Tongue (tissue), 2 donors: ENCODE data around the gene CLASP1. TPM values are rescaled to one million over a fixed set of nuclear protein-coding genes. Genes with fewer than 3 reads are reported as not detected.
A peak's percentile ranks its signal among the peaks of the same experiment; 100 is the strongest.
"Not testable (repeated sequence)": the region's sequence is repeated elsewhere in the genome, so short reads cannot be mapped to it uniquely, and the experiment has no call there.

Source experiments
- DNase-seq: peaks from one replicate; pipeline ENCODE4 v3.0.0-alpha.2; 2015
- total RNA-seq: library from RNA; depleted of rRNA; stranded (reverse); fragments of >200 nt; gene quantifications from one replicate; pipeline ENCODE4 v1.2.3, GENCODE V29; 2014

Gene CLASP1
- total RNA-seq, 1 donor from 2014 or later, result 163 TPM

DNA sequence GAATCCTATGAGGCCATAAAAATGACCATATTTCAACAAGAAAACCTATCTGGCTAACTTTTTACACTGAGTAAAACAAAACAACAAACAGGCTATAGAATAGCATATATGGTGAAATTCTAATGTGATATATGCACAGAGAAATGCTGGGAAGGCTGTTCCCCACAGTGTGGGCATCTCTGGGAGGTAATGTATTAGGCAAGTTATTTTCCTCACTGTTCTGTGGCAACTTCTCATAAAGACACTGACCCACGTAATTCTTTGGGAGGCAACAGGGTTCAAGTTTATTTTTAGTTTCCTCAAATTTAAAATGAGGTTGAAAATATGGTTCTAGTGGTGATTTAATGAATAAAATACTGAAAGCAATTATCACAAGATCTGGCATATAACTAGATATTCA, 71.9 kb downstream of the CLASP1 start:
- DNase-seq, result no peak

DNA sequence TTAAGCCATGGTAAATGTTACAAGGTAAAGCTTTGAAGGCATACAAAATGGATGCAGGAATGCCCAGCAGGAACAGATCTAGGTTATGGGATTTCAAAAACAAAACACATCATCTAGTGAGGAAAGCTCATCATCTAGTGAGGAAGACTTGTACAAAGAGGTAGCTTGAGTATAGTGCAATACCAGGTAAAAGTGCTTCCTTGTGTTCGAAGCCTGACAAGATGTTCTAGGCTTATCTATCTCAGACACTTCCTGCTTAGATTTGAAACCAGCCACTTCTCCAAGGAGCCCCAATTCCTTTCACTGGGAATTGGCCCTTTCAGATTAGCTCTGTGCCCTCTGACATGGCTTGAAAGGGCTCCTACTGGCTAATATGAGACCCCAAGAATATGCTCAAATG, 73.0 kb downstream of the CLASP1 start:
- no peak for DNase-seq

DNA sequence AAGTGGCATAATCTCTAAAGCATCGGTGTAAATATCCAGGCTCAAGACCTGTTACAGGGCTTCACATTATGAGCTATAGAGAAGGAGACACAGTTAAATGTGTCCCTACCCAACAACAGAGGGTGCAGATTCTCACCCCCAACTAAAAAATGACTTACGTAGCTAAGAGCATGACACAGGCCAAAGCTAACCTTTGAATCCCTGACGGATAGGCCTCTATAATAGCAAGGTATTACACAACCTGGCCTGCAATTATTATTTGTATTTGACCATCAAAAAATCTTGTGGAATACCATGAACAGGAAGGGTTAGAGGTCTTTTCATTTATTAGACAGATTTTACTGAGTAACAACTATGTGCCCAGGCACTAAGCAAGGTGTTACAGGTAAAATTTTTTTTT, 73.5 kb downstream of the CLASP1 start:
- DNase-seq, result no peak

DNA sequence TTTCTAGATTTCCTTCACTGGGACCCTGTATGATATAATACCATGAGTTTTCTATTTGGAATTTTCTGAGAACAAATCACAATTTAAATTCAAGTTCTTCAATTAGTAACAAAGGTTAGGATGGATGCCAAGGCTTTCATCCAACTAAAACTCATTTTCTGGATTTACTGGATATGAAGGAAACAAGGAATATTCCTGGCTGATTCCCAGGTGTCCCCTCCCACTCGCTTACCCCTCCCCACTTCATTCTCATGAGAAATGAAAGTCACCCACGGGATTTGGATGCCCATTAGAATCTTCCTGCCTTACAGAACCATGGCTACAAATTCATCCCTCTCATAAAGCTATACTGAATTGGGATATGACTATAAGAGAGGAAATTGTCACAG, 78.6 kb downstream of the CLASP1 start:
- DNase-seq, result peak; percentile 33

DNA sequence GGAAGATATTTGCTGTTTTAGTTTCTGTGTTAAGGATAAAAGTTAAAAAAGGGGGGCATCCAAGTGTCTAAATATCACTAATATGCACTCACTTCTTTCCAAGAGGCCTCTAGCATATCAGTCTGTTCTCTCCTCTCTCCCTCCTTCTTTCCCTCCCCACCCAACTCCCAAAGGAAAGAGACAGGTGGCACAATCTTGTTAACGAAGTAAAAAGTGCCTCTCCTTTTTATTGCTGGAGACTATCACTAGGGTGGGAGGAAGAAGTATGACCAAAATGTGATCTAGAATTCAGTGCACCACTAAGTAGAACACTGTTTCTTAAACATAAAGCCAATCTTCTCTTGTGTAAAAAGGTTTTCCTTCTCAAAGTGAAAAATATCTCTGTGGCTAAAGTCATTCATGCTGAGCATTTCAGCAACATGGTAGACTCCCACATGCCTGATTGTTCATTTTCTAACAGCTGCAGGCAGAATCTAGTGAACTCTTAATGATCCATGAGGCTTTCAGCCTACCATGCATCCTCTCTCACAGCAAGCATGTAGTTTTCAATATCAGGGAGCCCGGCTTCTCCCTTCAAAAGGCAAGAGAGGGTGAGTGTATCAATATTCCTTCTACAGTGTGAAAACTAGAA, 79.1 kb downstream of the CLASP1 start:
- DNase-seq, result peak; percentile 74

DNA sequence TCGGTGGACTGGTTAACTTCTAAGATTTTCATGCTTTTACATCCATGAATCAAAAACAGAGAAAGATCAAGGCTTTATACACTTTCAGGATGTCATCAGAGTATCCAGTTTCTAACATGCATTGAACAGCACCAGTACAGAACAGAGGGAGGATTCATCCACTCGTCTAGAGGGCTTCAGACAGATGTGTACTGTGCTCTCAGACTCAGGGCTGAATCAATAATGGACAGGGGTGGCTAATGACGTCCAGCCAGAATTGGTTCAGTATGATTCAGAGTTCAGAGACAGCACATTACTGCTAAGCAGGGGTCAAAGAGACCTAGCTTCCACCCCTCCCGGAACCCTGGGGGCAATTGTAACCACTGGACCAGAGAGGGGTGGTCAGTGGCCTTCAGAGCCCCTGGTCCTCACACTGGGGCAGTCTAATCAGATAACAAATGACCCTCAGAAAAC, 81.3 kb downstream of the CLASP1 start:
- peak; percentile 33 for DNase-seq

DNA sequence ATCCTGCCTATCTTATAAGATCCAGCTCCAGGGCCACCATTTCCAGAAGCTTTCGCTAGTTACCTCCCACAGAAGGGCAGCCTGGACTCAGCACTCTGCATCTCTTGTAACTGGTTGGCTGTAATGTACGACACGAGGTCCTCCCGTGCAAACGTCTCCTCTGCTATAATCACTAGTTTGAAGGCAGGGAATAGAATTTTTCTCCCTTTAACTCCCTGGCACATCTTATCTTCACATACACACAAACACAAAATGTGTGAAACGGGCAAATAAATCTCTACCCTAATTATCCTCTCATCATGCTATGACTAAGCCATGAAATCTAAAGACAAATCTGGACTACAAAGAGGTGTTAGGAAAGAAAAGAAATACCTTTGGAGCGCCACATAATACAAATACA, 81.8 kb downstream of the CLASP1 start:
- DNase-seq, result no peak

DNA sequence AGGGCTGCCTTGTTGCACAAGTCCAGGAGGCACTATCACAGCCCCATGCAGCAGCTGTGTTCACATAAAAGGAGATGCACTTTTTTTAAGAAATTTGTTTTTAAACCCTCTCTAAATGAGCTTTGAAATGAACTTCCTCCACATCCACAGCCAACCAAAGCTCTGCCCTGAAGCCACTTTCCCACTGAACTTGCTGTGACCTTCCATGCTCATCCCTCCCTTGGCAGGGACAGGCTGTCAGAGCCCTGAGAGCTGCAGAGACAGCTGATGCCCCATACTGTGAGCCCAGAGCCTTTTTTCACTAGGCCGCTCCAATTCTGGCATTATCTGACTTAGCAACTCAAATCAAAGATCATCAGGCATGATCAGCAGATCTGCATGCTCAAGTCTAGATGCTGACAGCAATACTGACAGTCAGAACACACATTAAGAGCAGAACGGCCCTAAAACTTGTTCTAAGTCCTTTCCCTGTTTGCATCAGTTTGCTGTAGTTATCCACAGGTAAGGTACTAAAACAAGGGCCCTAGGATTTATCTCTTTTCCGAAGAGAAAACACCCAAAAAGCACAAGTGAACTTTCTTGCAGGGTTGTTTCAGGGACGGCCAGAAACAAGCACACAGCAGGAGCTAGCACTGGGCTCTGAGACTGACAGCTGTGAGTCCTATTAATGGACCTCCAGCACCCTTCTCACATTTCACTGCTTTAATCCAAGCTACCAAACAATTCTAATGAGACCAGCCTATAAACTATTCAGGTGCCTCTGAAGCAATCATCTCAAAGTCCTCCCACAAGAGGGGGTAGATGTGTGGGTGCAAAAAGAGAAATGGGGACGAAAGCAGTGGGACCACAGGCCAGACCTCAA, 83.6 kb downstream of the CLASP1 start:
- DNase-seq, result peak; percentile 94

DNA sequence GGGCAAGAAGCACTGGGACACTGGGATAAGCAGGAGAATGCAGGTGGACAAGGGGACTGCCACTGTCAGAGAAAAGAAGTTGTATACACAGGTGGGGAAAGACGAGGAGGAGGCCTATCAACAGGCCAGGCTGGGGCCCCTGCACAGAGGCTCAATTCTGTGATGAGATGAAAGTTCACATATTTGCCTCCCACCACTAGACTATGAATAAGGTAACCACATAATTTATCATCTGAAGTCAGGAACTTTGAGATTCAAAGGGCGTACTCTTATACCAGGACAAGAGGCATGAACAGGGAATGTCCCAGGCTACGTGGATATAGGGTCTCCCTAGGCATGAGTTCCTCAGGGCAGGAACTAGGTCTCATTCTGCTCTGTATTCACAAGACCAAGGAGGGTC, 84.4 kb downstream of the CLASP1 start:
- no peak for DNase-seq

- not testable (repeated sequence) for DNase-seq
Measured at GRCh38 chr2:121563754-121564153, 85.5 kb downstream of the CLASP1 start.

DNA sequence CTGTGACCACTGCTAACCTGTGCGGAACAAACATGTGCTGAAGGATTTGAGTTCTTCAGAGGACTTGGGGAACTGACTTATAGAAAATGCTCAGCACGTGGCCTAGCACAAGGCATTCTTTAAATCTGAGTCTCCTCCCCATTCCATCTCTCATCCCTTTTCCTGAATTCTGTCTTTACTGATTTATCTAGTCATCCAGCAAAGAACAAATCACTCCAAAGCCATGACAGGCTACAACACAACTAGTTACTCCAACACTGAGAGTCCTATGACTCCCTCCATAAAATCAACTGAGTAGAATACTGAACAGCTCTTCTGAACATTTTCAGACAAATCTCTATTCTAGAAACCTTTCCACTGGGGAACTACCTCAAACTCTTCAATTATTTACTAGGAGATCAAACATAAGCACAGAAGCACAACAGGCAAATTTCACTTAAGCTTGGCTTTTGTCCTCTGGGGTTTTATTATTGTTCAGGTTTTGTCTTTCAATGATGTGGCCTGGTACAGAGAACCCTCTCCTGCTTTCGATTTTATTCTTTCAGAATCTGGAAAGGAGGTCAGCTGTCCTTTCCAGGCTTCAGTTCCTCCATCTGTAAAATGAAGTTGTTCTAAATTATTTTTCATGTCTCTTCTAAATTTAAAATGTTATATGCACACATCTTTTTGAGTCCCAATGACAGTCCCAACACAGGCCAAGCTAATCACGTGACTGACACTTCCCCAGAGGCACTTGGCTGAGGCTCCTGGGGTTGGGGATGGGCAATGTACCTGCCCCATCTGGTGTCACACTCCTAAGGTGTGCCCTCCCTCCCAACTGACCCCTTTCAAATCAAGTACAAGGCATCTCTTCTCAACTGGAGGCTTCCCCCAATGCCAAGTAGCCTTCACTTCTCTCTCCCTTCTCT, 86.7 kb downstream of the CLASP1 start:
- no peak for DNase-seq

DNA sequence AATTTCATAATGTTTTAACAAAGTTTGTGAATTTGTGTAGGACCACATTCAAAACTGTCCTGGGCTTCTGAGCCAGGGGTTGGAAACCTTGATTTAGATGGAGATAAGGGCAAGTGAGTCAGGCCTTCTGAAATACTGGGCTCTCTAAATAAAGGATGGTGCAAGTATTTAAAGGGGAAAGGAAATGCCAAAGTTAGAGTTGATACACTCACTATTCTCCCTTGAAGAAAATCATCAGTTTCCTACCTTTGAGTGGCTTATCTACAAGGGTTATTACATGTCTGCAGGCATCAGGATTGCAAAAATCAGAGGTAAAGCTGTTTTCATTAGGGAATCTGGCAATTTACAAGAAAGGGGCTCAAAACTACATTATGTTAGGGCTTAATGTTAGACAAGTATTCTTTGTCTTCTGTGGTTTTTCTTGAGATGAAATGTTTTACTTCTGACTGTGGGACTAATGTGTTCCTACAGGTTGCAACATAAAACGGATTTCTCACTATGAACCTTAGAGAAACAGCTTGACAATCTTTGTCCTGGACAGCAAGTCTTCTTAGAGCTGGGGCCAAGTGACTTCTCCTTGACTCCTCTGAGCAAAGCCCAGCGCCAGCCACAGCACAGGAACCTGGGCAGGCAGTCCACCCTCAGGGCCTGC, 87.5 kb downstream of the CLASP1 start:
- no peak for DNase-seq

GRCh38 chr2:121558329-121558728, 90.9 kb downstream of the CLASP1 start:
- no peak for DNase-seq

- no peak for DNase-seq
Measured at GRCh38 chr2:121555008-121555407, 94.3 kb downstream of the CLASP1 start.

GRCh38 chr2:121552477-121553180, 96.6 kb downstream of the CLASP1 start:
- DNase-seq, result not testable (repeated sequence)

DNA sequence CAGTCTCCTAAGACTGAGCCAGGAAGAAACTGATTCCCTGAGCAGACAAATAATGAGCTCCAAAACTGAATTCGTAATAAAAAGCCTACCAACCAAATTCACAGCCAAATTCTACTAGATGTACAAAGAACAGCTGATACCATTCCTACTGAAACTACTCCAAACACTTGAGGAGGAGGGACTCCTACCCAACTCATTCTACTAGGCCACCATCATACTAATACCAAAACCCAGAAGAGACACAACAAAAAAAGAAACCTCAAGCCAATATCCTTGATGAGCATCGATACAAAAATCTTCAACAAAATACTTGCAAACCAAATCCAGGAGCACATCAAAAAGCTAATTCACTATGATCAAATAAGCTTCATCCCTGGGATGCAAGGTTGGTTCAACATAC, 98.6 kb downstream of the CLASP1 start:
- DNase-seq, result no peak

DNA sequence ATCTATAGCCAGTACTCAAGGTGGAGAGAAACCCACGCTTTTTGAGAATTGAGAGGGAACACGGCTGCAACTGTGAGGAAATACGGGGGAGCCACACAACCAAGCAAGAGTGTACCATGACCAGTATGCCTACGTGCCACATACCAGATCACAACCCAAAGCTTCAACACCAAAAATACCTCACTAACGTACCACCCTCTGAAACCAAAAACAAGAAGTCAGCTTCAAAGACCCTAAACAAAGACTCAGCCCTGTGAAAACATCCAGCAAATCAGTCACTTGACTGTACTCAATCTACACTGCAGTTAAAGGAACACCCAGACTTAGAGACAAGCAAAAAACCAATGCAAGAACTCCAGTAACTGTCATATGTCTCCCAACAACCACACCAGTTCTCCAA, 101.6 kb downstream of the CLASP1 start:
- DNase-seq, result no peak

GRCh38 chr2:121545913-121546312, 103.3 kb downstream of the CLASP1 start:
- no peak for DNase-seq

- no peak for DNase-seq
Measured at GRCh38 chr2:121545257-121545656, 104.0 kb downstream of the CLASP1 start.

DNA sequence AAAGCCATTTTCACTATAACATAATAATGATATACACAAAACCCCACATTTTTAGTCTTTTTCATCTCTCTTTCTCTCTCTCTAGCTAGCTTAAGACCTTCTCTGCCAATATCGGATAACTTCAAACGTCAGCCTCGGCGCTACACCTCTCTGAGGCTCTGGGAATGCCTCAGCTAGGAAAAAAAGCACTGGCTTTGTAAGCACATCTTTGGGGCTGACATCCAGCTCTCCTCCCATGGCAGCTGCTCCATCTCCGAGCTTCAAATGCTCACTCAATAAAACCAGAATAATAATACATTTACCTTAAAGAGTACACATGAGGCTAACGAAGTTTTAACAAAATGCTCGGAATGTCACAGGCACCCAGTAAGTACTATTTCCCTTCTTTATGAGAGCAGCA, 107.8 kb downstream of the CLASP1 start:
- DNase-seq, result no peak

DNA sequence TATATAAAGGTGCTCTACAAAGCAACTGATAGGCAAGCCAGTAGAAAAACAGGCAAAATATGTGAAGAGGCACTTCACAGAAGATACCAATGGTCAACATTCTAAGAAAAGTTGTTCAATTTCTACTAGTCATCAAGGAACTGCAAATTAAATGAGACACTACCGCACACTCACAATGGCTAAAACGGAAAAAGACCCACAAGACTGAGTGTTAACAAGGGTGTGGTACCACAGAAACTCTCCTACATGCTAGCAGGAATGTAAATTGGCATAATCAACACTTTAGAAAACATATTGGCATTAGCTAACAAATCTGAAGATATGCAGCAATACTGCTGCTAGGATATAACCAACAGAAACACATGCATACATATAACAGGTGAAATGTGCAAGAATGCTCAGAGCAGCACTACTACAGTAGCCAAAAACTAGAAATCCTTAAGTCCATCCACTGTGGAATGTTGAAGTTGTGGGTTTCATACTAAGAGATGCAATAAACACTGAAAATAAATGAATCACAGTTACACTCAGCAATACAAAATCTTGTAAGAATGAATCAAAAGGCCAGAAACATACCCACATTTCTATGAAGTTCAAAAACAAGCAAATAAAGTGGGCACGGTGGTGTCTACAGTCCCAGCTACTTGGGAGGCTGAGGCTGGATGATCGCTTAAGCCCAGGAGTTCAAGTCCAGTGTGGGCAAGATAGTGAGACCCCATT, 109.4 kb downstream of the CLASP1 start:
- no peak for DNase-seq
